Mucosa of descending colon (tissue), 3 donors: Measurements from ENCODE around the gene FAM110C. TPM values are rescaled to one million over a fixed set of nuclear protein-coding genes. Genes with fewer than 3 reads are reported as not detected.
A peak's percentile ranks its signal among the peaks of the same experiment; 100 is the strongest.

Experiments
- ATAC-seq: fragments of 200-7000 bp; cut with Tn5 transposase; one replicate; pipeline ENCODE4 v1.9.1; 2020; ENCODE audit warnings: mild to moderate bottlenecking, moderate library complexity
- DNase-seq, 3 donors: peaks; one replicate each; pipeline ENCODE4 v3.0.0-alpha.2; 2020
- H3K36me3 ChIP-seq: fragments of 200-600 bp; one replicate; pipeline ENCODE4 v1.8.0; 2021; ENCODE audit warnings: low read depth, mild to moderate bottlenecking
- H3K4me1 ChIP-seq: fragments of 200-600 bp; one replicate; pipeline ENCODE4 v1.8.0; 2021; ENCODE audit warnings: low read depth, mild to moderate bottlenecking
- H3K4me3 ChIP-seq: fragments of 200-600 bp; one replicate; pipeline ENCODE4 v1.8.0; 2021; ENCODE audit warnings: mild to moderate bottlenecking
- H3K9me3 ChIP-seq: fragments of 200-600 bp; one replicate; pipeline ENCODE4 v1.8.0; 2021; ENCODE audit warnings: mild to moderate bottlenecking
- CTCF ChIP-seq: fragments of 200-600 bp; IDR thresholded peaks from one replicate; pipeline ENCODE4 v1.8.0; 2022; ENCODE audit warnings: antibody characterized with exemption, mild to moderate bottlenecking
- intact Hi-C, 2 donors: fragments of 100-400 bp; cut with DNase I in 1 of 2; cut with micrococcal nuclease in 1 of 2; formaldehyde crosslinking; loops; one replicate each; pipeline versions ENCODE4 v1.11.0 to v1.11.1; 2022; cut with DNase I, micrococcal nuclease
- total RNA-seq, 3 donors: library from RNA; stranded (reverse); fragmentation: NEBNext Ultra II Directional in 2 of 3; extraction: Animal tissue kit (Norgen Biotek cat#: 25700) in 2 of 3; gene quantifications; one replicate each; pipeline versions ENCODE4 v1.2.1 to v1.2.4, GENCODE V29; 2021 to 2023
- donor health status: DM: no; HTN: no; CAD: no; lungs with moderate emphysema.
- donor health status: DM: no; HTN: no; CAD: no.
- donor health status: DM: no; HTN: yes; CAD: no.

FAM110C gene
- total RNA-seq, 3 donors from 2014 or later: 14.2 to 33.6 (median 28.9) TPM

- peak in 1 of 3 donors; percentile 55 for DNase-seq
- ATAC-seq: no peak
- no peak overlapping the region for H3K4me3 ChIP-seq
- H3K4me1 ChIP-seq: peaks cover 11% of the 10 kb centered on the region
- no peaks in the 10 kb centered on the region for H3K9me3 ChIP-seq
- no peak for TF ChIP-seq CTCF
- no peaks in the 10 kb centered on the region for H3K36me3 ChIP-seq
- intact Hi-C loops: no loop called here
Observed at GRCh38 chr2:47346-47725, 1.0 kb upstream of the FAM110C start.

- intact Hi-C loops: no loop called here
- peak overlapping the region; percentile 83 for H3K4me3 ChIP-seq
- ATAC-seq: no peak
- DNase-seq: no peak
- no peak for TF ChIP-seq CTCF
- no peaks in the 10 kb centered on the region for H3K9me3 ChIP-seq
- peaks cover 21% of the 10 kb centered on the region for H3K4me1 ChIP-seq
- H3K36me3 ChIP-seq: no peaks in the 10 kb centered on the region
Observed at GRCh38 chr2:46131-46470, 204 bp downstream of the FAM110C start.

GRCh38 chr2:45342-46130, 769 bp downstream of the FAM110C start:
- peak in 2 of 3 donors; percentile 62 to 67 for DNase-seq
- Histone ChIP-seq H3K9me3 (no peaks in the 10 kb centered on the region), H3K4me1 (peaks cover 22% of the 10 kb centered on the region), H3K4me3 (peak overlapping the region; percentile 83), H3K36me3 (no peaks in the 10 kb centered on the region)
- intact Hi-C loops: no loop called here
- ATAC-seq: peak; percentile 4
- TF ChIP-seq CTCF: no peak

DNA sequence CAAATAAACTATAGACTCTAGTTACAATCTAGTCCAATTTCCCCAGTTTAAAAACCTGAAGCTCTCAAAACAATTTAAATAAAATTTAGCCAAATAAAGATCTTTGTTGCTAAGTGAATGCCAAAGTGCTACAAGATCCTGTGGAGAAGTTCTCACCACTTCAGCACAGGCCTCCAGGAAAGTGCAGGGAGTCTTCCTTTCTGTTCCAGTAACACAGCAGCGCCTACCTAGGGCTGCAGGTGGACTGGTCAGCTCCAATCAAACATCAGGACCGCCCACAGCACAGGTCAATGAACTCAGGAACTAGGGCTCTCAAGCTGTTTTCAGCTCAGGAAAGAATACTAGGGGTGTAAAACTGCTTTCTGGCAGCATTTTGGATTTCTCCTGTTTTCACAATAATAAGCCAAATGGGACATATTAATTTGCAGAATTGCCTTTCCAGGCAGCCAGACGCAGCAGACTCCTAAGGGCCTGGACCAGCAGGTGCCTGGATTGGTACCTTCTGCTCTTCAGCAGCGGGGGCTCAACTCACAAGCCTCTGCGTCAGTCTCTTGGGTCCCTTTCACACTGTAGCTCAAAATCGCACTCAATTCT, 1.5 kb downstream of the FAM110C start:
- peak; percentile 66 to 79 (median 72) for DNase-seq
- ATAC-seq: peak; percentile 60
- TF ChIP-seq CTCF: no peak
- H3K9me3 ChIP-seq: no peaks in the 10 kb centered on the region
- H3K36me3 ChIP-seq: no peaks in the 10 kb centered on the region
- peak overlapping the region; percentile 83 for H3K4me3 ChIP-seq
- intact Hi-C loops: no loop called here
- H3K4me1 ChIP-seq: peaks cover 22% of the 10 kb centered on the region

DNA sequence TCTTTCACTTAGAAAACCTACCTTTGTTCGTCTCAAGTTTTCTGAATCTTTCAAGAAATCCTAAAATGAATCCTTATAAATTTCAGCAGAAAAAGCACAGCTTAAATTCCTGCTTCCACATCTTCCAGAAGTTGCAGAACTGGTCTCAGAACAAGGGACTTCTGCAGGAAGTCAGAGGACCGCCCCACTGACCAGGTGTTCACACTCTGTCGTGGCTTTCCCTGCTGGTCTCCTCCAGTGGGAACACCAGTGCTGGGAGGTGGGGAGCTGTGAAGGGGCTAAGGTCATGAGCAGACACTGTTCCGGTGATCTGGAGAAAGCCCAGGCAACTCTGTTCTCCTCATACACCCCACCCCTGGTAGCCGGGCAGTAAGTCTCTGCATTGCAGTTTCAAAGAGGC, 3.5 kb downstream of the FAM110C start:
- TF ChIP-seq CTCF: no peak
- peaks cover 24% of the 10 kb centered on the region for H3K4me1 ChIP-seq
- no peaks in the 10 kb centered on the region for H3K36me3 ChIP-seq
- ATAC-seq (no peak), DNase-seq (peak in 2 of 3 donors; percentile 50 to 62)
- H3K4me3 ChIP-seq: no peak overlapping the region
- intact Hi-C loops: no loop called here
- H3K9me3 ChIP-seq: no peaks in the 10 kb centered on the region
